Islet of Langerhans (tissue), 1 donor: ENCODE data around the gene HS6ST2.
A peak's percentile ranks its signal among the peaks of the same experiment; 100 is the strongest.

Source experiments
- FAIRE-seq: peaks from one replicate; lab custom pipeline; 2011; peaks lifted over from hg19 to GRCh38; lab: Jason Lieb, UNC

HS6ST2 gene

DNA sequence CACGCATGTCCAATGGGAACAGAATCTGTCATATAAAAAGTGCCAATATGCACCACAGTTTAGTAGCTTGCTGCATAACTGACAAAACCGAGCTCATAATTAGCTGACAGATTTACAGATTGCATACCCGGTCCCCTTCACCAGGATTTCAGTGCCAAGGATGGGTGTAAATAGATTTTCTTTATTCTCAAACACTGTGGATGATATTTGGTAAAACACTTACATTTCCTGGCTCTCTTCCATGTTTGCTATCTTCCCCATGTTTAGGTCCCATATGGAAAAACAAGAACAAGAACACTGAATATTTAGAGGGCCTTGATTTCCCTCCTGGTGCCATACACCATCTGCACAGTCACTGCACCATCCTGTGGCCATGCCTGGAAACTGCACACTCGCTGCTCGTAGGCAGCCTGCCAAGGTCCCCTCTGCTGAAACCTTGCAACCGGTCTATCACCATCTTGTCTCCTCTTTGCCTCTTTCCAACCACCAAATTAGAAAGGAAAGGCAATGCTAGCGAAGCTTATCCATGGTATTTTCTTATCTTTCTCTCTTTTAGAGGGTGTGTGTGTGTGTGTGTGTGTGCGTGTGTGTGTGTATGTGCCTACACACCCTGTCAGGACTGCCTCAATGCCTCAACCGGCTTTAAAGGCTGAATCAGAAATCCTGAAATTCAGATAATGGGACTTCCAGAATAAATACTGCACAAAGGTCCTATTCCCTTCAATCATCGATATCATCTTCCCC, 345.4 kb downstream of the HS6ST2 start:
- peak; percentile 71 for FAIRE-seq

DNA sequence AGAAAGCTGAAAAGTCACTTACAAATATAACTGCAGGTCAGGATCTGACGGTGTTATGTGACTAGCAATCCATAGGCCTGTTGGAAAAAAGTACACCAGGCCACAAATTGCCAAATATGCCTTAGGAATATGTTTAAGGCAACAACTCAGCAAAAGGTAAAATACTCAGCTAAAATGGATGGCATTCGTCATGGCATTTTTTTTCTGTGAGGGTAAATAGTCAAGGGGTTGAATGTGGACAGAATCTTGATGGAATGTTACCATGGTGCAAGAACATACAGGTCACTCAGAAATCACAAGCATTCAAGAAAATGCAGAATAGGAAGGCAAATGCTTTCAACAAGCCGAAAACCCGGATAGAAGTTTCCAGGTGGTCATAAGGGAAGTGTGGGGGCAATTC, 347.9 kb downstream of the HS6ST2 start:
- FAIRE-seq: no peak

DNA sequence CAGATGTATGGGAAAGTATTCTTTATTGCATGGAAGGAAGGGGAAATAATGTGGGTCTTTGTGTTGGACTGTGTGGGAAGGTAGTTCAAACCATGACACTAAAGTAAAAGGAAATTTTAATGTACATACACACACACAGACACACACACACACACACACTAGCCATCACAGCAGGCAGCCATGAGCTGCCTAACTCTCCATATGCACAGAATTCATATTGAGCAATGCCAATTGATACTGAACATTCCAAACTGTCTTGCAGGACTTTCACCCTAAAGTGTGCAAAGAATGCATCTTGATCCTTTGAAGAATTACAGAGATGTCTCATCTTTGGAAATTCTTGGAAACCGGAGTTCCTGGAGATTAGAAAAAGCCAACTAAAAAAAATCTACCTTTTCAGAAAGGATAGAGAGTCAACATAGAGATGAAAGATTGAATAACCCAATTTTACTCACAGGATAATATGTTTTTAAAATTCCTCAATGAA, 349.0 kb downstream of the HS6ST2 start:
- no peak for FAIRE-seq

DNA sequence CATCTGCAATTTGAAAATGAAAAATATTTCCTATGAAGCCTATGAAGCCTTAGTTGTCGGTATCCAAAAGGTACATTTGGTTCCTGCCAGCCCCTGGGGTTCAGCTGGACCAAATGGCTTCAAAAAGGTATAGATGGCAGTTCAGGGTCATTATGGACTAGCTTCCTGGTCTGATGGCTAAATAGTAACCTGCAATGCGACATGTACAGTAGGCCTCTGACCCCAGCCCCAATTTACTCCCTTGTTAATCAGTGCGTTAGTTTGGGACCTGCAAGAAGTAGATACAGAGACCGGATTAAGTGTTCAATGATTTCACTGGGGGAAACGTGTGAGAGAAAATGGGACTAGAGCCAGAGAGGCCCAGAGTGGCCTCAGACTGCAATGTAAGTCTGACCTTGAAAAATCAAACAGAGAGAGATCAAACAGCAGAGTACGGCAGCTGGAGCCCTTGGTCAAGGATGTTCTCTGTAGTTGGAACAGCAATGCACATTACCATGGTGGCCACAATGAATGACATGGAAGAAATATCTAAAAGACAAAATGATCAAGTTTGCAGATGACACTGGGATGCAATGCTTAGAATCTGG, 354.6 kb downstream of the HS6ST2 start:
- no peak for FAIRE-seq

DNA sequence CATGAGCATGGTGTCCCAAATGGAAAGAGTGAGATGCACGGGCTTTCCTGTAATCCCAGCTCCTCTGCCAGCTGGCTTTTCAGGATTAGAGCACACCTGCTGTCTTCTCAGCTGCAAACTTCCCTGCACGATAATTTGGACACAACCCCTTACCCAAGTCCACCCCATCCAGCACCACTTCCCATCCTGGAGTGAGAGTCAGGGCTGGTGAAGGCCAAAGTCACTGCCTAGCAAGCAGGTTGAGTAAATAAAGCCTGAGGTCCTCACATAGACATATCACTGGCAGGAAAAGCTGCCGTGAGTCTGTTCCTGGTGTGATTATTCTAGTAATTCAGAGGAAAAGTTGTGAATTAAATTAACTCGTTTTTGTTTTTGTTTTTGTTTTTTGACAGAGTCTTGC, 355.7 kb downstream of the HS6ST2 start:
- FAIRE-seq: no peak

DNA sequence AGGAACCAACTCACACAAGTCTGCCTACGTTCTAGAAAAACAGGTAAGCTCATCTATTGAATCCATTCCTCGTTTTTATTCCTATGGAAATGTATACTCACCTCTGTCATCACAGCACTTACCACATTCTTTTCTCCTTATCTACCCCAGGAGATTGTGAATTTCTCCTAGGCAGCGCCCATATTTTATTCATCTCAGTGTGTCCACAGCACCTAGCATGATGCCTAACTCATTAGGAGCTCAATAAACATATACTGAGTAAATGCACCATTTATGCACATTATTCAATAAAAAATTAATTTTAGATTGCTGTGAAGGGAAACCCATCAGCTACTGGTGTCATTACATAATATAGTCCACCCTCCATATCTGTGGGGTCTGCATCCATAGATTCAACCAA, 363.4 kb downstream of the HS6ST2 start:
- no peak for FAIRE-seq

DNA sequence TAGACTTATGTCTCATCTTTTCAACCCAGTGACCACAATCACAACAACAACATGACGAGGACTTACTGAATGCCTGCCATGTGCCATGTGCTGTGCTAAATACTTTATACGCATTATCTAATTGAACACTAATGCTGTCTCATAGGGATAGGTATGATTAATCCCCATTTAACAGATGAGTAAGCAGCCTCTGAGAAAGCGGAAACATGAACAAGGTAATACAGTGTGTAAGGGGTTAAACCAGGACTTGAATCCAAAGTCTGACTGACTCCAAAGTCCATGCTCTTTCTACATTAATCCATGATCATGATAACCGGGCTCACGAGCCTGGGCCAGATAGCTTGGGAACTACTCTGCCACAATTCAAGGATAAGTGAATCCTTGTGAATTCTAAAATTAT, 364.3 kb downstream of the HS6ST2 start:
- no peak for FAIRE-seq

DNA sequence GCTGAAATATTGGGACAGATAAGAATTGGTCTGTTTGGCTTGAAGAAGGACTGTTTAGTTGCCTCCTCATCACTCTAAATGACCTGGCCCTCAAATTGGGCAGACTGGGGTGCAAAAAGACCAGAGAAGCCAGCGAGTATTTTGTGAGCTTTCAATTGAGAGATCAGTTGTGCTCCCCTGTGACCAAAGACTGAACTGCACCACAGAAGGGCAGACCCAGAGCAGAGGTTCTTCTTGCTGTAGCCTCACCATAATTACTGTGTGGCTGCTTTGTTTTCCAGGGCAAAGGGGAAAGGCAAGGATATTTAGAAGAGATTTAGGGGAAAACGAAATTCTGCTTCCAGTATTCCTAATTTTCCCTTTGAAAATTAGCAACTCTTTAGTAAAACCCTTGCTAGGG, 365.5 kb downstream of the HS6ST2 start:
- FAIRE-seq: no peak

DNA sequence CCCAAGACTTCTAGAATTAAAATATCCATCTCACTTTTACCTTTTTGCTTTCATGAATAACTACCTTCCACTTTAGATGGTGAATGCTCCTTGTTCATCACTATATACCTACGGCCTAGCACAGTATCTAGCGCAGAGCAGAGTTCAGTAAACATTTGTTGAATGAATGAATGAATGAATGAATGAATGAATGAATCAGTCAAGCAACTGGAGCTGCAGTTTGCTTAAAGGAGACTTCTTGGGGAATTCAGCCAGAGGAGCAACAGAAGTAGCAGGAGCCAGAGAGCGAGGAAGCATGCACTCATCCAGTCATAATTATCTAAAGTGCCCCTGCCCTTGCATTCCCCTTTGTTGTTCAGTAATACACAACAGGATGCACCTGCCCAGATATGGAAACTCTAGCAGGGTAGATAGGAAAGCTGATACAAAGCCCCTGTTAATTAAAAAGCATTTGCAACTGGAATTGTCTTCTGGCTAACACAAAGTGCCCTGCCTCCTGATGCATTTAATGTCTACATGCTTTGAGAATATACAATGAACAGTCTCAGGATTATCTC, 366.6 kb downstream of the HS6ST2 start:
- FAIRE-seq: no peak

DNA sequence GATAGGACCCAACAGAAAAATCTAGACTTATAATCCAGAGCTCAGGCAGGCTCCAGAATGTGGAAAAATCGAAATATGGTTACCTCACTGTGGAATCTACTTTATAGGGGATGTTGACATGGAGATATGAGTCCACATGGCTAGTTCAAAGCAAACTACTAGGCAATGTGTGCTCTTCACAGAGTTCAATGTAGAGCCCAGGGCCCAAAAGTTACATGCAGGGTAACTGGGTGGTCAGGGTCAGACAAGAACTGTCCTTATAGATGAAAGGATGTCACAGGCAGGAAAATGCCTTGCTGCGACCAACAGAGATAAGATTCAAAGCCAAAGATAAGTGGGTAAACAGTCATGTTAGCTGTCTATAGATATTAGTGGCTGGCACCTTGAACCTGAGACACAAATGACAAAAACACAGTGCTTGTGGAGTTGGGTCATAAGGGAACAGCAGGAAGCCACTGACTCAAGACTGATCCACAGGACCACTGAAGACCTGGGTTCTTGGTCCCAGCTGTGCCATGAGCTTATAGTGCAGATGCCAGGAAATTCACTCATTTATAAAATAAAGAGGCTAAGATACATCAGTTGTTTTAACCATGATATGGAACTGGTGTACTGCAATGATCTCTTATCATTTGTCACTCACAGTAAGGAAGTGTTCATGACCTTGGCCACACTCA, 367.9 kb downstream of the HS6ST2 start:
- FAIRE-seq: no peak

DNA sequence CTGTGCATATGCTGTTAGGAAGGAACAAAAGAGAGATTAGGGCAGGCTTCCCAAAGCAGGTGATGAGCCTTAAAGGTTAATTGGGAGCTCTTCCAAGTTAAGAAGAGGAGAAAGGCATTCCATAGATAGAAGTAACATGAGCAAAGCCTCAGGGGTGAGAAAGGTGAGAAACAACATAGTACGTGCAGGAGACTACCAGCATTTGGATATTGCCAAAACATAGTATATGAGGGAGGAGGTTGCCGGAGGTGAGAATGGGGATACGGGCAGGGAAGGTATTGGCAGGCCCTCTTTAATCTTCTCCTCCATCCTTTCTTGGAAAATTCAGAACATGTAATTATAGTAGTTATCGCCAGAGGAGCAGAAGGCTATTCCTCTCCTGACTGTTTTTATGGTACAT, 373.5 kb downstream of the HS6ST2 start:
- FAIRE-seq: no peak

DNA sequence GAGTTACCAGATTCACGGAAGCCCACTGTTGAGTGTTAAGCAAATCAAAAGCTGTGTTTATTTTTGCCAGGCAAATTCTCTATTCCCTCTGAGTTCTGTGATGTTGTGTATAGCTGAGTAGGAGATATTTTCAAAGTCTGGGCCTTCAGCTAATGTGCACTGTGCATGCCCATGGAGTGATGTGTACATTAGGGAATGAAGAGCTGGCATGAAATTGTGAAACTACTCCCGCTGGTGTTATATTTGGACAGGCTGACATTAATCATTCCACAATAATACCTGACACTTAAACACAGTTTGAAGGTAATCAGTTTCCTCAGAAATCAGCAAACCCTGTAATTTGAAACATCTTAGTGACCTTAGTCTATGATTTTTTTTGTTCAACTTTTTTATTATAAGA, 381.5 kb downstream of the HS6ST2 start:
- peak; percentile 79 for FAIRE-seq
